RPMI8226 (cell line): ENCODE measurements around the gene EML4.
"Not testable (repeated sequence)": the region's sequence is repeated elsewhere in the genome, so short reads cannot be mapped to it uniquely, and the experiment has no call there.

Source experiments
- DNase-seq: peaks from one replicate; pipeline ENCODE4 v3.0.0-alpha.2; 2015

The EML4 gene

DNA sequence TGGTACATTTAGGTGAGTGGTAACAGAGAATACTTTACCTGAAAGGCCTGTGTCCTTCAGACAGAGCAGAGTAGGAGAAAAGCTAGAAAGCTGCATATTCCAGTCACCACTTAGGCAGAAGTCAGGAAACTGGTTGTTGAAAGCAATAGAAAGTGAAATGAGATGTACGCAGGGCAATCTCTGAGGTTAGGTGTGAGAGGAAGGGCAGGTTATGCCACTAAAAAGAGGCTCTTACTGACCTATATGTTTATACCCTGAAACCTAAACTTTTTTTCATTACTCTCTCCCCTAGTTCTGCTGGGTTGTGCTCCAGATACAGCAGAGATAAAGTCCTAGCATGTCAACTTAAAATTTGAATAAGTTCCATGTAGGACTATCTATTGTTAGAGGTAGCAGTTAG lies 98.4 kb downstream of the EML4 start:
- DNase-seq = no peak

GRCh38 chr2:42268528-42269151 lies 99.5 kb downstream of the EML4 start:
- no peak for DNase-seq

DNA sequence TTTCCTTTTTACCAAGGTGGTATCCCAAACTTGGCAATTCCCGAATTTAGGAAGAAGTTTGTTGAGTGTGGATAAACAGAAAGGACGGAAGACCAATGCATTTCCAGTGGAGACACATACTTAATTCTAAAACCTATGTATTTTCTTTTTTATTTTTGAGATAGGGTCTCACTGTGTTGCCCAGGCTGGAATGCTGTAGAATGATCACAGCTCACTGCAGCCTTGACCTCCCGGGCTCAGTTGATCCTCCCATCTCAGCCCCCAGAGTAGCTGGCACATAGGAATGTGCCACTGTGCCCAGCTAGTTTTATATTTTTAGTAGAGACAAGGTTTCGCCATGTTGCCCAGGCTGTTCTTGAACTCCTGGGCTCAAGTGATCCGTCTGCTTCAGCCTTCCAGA lies 101.6 kb downstream of the EML4 start:
- DNase-seq = no peak

DNA sequence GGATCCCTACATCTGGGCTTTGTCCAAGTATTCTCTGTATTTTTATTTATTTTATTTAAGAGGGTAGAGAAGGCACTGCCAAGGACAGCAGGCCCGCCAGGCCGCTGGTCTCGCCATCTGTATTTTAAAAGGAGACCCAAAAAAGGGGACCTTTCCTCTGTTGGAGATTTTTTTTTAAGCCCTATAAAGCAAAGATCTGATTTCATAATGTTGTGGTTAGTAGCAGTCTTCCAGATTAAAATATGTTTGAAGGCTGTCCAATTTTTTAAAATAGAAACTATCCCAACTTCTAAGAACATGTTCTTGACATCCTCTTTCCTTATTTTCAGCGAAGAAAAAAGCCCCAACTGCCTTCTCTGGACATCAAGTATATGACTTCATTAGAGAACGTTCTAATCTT lies 102.1 kb downstream of the EML4 start:
- DNase-seq = not testable (repeated sequence)

DNA sequence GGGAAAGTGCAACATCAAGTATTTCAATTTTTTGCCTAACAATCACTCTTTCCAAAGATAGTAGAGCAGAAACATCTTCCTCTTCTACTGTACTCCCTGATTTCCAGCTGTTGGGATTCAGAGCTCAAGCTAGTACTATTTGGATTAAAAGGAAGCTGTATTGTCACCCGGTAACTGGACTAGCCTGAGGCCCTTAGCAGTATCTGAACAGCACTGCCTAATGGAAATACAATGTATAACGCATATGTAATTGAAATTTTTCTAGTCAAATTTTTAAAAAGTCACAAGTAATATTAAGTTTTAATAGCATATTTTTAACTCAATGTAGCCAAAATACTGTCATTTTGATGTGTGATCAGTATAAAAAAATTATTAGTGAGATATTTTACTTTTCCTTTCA lies 105.7 kb downstream of the EML4 start:
- DNase-seq = no peak

- no peak for DNase-seq
These were observed 112.4 kb downstream of the EML4 start for GRCh38 chr2:42281416-42282081.

DNA sequence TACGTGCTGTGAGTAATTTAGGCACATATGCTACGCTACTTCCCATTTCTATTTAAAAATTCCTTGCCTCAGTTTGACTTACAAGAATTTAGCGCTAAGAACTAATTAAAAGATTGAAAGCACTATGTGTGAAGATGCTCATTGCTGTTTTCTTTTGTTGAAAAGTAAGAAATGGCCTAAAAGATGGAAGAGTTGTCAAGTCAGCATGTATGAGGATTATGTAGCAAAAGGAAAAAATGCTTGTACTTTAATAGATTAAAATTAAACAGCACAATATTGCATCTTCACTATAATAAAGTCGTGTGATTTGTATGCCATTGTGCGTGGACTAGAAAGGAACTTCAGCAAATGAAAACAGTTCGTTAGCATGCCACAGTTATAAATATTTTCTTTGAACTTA lies 114.9 kb downstream of the EML4 start:
- DNase-seq = no peak

GRCh38 chr2:42286268-42286946 lies 117.3 kb downstream of the EML4 start:
- DNase-seq = no peak

DNA sequence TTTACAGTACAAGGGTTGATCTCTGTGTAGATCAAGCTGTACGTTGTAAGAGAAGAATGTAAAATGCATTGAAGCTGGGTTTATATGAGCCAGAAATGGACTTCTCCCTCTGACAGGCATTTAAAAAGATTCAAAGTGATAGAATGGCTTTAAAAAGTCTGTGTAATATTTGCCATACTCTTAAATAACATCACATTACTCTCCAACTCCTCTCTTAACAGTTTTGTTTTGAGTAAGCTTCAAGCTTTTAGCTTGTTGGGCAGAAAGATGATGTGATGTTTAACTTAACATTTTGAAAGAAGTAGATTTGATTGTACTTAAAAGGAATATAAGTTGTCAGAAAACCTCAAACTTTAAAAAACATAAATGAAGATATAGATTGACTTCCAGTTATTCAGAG lies 119.7 kb downstream of the EML4 start:
- no peak for DNase-seq

GRCh38 chr2:42289222-42289621 lies 120.1 kb downstream of the EML4 start:
- no peak for DNase-seq

DNA sequence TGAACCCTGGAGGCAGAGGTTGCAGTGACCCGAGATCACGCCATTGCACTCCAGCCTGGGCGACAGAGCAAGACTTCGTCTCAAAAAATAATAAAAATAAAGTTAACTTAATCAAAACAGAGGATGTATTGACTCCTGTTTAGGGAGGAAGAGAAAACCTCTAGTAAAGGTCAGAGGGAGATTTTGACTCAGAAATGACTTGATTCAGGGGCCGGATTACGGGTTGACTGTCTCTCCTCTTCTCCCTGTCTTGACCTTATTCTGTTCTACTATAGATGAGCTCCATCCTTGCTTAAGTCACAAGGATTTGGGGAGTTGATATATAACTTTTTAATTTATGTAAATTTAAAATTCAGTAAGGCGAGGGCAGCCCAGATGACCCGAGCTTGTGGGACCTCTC lies 120.9 kb downstream of the EML4 start:
- no peak for DNase-seq

DNA sequence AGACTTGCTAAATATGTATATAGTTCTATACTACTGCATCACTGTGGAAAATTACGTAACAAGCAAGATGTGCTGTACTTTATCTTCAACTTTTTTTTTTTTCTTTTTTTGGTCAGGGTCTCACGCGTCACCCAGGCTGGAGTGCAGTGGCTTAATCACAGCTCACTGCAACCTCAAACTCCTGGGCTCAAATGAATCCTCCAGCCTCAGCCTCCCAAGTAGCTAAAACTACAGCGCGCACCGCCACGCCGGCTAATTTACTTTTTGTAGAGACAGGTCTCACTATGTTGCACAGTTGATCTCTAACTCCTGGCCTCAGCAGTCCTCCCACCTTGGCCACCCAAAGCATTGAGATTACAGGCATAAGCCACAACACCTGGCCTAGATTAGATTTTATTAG lies 123.9 kb downstream of the EML4 start:
- no peak for DNase-seq

- no peak for DNase-seq
These were observed 127.1 kb downstream of the EML4 start for GRCh38 chr2:42296226-42296625.

- no peak for DNase-seq
These were observed 128.3 kb downstream of the EML4 start for GRCh38 chr2:42297322-42297936.

GRCh38 chr2:42298132-42298531 lies 129.0 kb downstream of the EML4 start:
- DNase-seq = no peak

DNA sequence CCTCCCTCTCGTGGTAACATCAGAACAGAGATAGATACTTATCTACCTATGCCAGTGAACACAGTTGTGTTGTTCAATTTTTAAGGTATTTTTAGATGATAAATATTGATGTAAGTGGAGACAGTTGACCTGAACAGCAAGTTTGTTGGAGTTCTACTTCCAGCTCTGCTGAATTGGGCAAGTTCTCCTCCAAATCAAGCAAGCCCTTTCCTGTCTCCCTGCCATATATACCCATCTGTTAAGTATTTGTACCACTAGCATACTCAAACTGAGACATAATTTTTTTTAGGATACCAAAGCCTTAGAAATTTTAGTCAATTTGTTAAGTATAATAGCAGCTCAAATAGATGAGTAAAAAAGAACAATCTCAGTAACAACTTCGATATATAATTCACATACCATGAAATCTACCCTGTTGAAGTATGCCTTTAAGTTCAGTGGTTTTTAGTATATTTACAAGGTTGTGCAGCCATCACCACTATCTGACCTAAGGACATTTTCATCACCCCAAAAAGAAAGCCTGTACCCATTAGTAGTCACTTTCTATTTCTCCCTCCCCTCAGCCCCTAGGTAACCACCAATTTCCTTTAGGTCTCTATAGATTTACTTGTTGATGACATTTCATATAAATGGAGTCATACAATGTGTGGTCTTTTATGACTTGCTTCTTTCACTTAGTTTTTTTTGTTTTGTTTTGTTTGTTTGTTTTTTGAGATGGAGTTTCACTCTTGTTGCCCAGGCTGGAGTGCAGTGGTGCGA lies 130.0 kb downstream of the EML4 start:
- DNase-seq = no peak

- DNase-seq = no peak
These were observed 131.4 kb downstream of the EML4 start for GRCh38 chr2:42300527-42300926.

DNA sequence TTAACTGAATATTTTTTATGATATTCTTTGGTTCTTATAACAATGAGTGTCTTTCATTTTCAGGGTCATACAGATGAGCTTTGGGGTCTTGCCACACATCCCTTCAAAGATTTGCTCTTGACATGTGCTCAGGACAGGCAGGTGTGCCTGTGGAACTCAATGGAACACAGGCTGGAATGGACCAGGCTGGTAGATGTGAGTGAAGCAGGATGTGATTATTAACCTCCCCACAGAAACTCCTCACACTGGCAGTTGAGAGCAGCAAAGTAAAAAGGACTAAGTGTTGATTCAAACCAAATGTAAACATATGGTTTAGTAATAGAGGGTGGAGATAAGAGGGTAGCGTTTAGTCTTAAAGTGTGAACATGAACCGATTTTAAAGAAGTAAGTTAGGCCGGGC lies 134.1 kb downstream of the EML4 start:
- no peak for DNase-seq

- DNase-seq = no peak
These were observed 135.0 kb downstream of the EML4 start for GRCh38 chr2:42304059-42304713.

- no peak for DNase-seq
These were observed 138.0 kb downstream of the EML4 start for GRCh38 chr2:42307180-42307579.

- DNase-seq = no peak
These were observed 140.2 kb downstream of the EML4 start for GRCh38 chr2:42309366-42309765.

GRCh38 chr2:42310007-42310515 lies 140.9 kb downstream of the EML4 start:
- DNase-seq = no peak
